GM10266 (cell line): ENCODE data around the gene ATXN7.

Experiments
- DNase-seq: peaks from one replicate; pipeline ENCODE4 v3.0.0; 2012; ENCODE audit errors: extremely low spot score
- TF ChIP-seq, protein P1 (sequence below): IDR thresholded peaks from 2 replicates; pipeline ENCODE4 v1.5.1; 2012; ENCODE audit warnings: mild to moderate bottlenecking, low read depth; ENCODE audit not compliant: control insufficient read depth, insufficient read depth; ENCODE audit errors: missing control alignments

Gene ATXN7

DNA sequence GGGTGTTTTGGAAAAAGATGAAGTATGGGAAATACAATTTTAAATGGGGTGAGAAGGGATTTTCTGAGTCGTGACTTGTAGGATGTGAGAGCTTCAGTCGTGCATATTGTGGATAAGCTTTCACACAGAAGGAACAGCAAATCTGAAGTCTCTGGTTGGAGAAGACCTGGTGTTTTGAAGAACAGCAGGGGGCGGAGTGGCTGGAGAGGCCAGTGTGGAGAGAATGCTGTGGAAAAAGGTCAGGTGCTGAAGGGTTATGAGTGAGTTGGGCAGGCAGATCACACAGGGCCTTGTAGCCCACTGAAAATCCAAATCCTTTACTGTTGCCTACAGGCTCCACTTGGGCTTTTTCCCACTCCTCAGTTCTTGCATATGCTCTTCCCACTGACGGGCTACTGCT lies 62.6 kb downstream of the ATXN7 start:
- no peak for DNase-seq
- TF ChIP-seq, protein P1, sequence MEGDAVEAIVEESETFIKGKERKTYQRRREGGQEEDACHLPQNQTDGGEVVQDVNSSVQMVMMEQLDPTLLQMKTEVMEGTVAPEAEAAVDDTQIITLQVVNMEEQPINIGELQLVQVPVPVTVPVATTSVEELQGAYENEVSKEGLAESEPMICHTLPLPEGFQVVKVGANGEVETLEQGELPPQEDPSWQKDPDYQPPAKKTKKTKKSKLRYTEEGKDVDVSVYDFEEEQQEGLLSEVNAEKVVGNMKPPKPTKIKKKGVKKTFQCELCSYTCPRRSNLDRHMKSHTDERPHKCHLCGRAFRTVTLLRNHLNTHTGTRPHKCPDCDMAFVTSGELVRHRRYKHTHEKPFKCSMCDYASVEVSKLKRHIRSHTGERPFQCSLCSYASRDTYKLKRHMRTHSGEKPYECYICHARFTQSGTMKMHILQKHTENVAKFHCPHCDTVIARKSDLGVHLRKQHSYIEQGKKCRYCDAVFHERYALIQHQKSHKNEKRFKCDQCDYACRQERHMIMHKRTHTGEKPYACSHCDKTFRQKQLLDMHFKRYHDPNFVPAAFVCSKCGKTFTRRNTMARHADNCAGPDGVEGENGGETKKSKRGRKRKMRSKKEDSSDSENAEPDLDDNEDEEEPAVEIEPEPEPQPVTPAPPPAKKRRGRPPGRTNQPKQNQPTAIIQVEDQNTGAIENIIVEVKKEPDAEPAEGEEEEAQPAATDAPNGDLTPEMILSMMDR = no peak

DNA sequence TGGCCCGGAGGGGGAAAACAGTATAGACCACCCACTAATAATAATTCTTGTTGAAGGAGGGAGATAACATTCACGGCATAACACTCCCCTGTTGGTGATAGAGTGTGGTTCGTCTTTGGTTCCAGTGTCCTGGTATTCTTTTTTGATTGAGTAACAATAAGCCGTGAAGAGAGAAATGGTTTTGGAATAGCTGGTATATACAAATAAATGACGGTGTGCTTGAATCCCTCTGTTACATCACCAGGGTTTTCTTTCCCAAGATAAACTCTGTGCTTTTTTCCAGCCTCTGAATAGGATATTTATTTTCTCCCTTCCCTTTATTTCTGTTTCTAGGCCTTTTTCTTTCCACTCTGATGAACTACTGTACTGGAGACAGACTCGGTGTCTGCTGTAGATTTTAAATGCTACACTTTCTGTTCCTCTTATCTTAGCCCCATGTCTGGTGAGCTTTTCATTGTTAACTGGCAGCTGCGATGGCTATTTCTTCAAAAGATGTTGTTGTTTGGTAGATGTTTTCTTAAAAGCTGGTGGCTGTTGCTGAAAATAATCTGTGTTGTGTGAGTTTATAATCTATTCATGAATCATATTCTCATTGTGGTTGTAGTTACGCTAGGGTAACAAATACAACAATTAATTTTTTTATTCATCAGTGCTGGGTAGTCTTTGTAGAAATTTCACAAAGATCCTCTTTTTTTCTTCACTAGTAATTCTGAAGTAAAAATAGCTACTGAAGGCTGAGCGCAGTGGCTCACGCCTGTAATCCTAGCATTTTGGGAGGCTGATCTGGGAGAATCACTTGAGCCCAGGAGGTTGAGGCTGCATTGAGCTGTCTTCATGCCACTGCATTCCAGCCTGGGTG lies 64.0 kb downstream of the ATXN7 start:
- DNase-seq = no peak
- TF ChIP-seq, protein P1 = no peak

DNA sequence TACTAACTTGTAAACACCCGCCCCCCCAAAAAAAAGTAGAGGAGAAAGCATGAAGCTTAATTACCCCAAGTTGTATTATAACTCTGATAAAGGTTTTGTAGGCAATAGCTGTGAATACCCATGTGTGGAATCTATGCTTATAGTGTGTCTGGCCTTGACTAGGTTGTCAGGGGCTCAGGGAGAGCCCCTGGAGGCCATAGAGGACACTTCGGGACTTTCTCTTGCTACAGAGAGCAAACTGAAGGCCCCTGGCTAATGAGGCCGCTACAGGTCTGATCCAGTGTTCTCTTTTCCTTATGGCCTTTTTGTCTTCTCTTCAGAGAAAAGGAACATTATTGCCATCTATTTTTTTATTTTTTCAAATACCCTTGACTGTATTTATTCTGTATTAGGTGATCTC lies 67.6 kb downstream of the ATXN7 start:
- TF ChIP-seq, protein P1 = peak; percentile 8
- no peak for DNase-seq

DNA sequence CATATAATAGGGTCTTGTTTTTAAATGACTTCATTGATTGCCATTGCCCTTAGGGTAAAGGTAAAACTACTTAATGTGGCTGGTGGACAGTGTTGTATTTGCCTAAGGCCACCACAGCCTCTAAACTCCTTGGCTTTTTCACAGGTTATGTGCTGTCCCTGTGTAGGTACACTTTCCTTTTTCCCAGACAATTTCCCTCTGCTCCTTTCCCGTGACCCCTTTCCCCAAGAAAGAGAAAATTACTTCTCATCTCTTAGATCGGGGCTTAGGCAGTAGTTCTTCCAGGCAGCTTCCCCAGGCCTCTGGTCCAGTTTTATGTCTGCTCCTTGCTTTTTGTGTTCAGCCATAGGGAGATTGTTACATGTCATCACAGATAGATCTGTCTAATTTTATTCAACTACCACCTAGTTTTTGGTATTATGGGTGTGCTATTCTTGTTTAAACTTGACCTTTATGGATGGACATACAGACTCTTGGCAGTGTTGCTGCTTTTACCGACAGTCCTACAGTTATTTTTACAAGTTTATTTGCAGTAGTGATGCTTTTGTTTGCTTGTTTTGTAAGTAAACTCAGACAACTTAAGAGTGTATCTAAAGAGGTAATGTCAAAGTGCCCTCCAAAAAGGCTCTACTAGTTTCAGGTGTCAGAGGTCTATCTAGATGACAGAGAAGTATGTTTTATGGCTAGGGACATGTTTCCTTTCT lies 69.0 kb downstream of the ATXN7 start:
- DNase-seq = no peak

DNA sequence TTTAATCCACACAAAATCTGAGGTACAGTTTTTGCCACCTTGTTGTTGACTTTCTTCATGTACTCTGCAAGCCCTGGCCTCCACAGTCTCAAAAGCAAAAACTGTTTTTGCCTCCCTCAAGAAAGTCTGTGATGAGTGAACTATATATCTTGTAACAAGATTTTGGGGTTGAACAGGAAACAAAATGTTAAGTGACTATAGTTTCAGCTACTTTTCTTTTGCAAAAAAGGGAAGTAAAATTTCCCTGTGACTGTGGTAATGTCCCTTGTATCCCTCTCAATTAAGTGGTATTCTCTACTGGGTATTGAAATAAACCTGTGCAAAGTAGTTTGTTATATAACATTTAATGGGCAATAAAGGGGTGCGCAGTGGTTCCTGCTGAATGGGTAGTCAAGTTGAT lies 69.8 kb downstream of the ATXN7 start:
- DNase-seq = no peak
- TF ChIP-seq, protein P1 = no peak

More for the DNA sequence above, 69.0 kb downstream of the ATXN7 start:
- TF ChIP-seq, protein P1 = no peak

DNA sequence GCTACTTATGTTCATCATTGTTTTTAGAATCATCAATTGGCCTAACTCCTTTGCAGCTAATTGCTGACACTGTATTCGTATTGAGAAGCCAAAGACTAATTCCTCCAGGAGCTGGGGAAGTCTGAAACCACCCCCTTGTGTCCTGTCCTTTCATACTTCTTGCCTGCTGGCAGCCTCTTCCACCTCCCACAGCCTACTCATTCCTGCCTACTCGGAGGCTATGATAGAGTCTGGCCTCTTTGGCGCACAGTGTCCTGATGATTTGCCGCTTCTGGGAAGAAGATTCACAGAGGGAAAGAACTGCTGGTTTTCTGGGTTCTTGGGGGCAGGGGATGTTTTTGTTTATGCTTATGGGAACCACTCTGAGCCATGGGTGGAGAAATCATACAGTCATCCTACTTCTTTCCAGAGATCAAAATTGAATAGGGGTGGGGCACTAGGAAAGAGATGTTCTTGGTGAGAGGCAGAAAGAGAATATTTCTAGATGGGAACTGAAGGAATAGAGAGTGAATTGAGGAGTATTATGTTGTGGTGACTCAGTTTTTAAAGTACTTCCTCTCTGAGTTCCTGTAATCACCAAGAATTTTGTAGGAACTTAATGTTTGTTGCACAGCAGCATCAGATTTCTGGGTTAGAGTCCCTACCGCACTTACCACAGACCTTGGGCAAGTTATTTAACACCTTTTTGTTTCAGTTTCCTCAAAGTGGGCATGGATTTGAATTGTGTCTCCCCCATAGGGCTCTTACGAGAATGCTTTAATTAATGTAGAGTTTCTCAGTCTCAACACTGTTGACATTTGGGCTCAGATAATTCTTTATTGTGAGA lies 70.6 kb downstream of the ATXN7 start:
- TF ChIP-seq, protein P1 = no peak
- DNase-seq = no peak

DNA sequence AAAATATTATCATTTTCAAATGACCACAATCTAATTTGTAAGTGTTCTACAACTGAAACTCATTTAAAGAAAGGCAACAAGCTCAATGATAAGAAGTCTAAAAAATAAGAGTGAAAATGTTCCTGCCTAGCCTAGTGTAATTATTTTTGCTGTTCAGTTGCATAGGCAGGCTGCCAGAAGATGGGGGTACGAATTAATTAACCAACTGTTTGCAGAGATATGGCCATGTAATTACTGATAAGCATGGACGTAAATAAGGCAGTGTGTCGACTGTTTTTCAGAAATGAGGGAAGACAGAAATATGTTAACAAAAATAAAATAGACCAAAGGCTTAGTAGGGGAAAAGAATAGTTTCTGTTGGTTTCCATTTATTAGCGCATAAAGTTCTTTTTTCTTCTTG lies 73.3 kb downstream of the ATXN7 start:
- no peak for DNase-seq
- TF ChIP-seq, protein P1 = no peak
